ENCODE measurements around the gene BCKDHB.
"Not testable (repeated sequence)": the region's sequence is repeated elsewhere in the genome, so short reads cannot be mapped to it uniquely, and the experiment has no call there.

BCKDHB gene

DNA sequence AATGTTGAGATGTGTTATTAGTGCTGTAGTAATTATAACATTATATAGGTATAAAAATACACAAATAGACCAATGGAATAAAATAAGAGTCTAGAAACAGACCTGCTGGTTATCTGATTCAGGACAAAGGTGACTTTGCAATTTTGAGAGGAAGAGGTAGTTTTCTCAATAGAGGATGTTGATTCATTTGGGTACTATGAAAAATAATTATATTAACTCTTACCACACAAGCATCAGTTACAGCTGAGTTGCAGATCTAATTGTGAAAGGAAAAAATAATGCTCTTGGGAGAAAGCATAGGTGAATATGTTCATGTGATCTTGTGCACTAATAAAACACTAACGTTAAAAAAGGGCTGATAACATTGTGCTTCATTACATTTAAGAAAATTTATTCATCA lies 103.0 kb downstream of the BCKDHB start:
- no peak for DNase-seq (ENCODE audit: low spot score)

DNA sequence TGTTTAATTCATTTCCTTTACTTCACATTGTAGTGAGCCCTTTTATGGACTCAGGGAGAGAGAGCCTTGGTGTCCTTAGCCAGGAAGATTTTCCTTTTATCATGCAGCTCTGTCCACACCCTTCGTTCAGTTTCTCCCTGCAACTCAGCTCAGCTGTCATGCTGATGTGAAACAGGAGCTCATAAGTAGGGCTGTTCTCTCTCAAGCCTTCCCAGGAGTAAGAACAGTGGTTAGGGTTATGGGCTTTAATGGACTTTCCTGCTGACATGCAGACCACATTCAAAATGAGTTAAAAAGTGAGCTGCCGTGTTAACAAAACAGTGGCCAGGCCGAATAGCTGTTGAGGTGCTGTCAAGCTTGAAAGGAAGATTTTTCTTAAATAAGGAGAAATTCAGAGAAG lies 104.1 kb downstream of the BCKDHB start:
- DNase-seq (ENCODE audit: low spot score) = no peak

DNA sequence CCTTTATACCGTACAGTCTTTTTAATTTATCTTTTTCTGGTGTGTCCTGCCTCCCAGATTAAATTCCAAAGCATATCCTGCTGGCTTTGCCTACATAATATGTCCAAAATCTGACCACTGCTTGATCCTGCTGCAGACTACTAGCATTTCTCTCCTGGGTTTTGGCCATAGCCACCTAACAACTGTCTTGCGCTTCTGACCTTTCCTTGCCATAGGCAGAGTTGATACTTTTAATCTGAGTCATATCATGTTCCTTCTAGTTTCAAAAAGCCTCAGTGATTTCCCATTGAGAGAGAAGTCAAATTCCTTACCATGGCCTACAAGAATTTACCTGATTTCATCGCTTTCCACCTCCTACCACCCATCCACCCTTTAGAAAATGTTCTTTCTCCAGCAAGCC lies 104.8 kb downstream of the BCKDHB start:
- DNase-seq (ENCODE audit: low spot score) = no peak

DNA sequence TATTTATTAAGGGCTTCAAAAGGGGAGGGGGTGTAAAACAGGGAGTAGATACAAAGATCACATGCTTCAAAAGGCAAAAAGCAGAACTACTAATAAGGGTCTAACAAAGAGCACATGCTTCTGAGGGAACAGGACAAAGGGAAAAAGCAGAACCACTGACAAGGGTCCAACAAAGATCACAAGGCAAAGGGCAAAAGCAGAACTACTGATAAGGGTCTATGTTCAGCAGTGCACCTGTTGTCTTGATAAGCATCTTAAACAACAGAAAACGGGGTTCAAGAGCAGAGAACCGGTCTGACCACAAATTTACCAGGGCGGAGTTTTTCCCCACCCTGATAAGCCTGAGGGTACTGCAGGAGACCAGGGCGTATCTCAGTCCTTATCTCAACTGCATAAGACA lies 105.4 kb downstream of the BCKDHB start:
- DNase-seq (ENCODE audit: low spot score) = not testable (repeated sequence)

DNA sequence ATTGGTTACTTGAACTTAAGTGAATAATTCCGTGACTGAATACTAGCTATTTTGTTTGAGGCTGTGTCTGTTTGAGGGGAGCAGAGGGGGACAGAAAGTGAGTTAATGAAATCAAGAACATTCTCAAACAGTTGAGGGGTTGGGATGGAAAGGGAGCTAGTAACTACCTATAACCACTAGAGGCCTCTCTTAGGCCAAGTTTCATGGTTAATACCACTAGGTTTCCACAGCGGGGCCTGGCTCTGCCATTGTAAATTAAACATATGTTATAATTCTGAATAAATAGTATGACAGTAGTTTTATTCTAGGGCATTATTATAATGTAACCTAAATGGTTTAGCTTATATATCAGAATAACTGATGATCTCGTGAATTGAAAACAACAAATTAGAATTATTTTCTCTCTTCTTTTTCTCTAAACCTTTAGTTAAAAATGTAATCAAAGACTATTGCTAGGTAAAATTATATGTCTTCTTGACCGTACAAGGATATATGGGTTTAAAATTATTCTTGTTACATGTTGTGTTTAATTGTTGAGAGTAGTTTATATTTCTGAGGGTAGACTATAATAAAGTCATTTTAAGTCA lies 108.1 kb downstream of the BCKDHB start:
- DNase-seq (ENCODE audit: low spot score) = peak; percentile 61

DNA sequence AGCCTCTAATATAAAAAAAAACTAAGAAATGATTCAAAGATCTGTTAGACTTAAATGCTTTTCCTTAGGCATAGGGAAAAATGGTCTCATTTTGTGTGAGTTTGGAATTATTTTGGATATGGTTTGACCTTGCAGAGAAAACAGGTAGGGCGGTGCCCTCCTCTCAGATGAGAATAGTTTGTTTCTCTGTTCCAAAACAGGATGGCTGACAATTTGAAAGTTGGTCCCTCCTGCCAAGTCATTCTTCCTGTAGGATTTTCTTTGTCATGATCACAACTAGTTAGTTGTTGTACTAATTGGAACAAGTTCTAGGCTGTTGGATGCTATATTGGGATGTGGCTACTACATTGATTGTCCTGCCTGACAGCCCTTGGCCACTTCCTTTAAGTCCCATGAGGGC lies 108.6 kb downstream of the BCKDHB start:
- no peak for DNase-seq (ENCODE audit: low spot score)

DNA sequence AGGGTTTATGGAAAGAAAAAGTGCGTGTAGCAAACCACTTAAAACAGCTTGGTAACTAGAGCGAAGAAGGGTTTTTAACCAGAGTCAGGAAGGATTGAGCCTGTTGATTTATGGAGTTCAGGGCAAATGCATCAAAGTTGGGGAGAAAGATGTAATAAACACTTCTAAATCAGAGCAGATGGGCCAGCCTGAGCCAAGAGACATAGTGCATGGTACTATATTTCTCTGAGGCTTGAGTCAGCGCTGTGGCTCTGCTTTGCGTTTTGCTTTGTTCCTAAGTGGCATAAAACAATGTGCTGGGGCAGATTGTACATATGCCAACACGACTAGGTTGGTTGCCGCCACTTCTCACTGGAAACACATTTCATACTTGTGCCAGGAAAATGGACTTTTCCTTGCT lies 111.3 kb downstream of the BCKDHB start:
- no peak for DNase-seq (ENCODE audit: low spot score)

DNA sequence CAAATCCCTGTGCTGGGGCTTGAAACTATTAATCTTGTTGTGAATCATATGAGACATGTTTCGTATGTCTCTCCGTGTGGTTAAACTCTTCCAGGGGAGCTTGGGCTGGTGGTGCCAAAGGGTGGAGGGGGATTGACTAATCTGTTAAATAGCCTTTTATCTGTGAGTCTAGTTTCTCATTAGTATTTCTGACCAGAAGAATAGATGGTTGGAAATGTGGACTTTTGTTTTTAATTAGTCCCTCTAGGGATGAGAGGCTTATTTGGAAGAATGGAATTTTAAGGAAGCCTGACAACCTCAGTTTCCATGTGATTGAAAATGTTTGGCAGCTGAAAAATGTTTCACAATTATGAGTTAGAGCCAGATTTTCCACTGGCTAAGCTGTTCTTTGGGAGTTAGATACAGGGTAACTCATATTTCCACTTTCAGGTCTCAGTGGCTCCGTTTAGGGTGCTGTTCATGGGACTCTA lies 117.3 kb downstream of the BCKDHB start:
- DNase-seq (ENCODE audit: low spot score) = no peak

DNA sequence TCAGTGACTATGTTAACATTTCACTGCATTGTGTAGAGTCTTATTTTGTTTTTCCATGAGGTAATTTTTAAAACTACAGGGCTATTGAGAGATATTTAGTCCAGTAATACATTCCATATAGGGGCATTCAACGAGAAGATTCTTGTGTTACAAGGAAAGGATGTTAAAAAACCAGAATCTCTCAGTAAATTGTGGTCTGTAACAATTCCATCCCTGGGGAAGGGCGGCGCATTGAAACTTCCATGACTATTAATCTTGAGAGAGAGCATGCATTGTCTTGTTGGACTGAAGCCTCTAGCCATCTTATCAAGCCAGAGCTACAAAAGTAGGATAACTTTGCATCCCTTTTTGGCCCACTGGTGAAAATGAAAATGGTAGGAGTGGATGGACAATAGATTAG lies 119.7 kb downstream of the BCKDHB start:
- DNase-seq (ENCODE audit: low spot score) = no peak

DNA sequence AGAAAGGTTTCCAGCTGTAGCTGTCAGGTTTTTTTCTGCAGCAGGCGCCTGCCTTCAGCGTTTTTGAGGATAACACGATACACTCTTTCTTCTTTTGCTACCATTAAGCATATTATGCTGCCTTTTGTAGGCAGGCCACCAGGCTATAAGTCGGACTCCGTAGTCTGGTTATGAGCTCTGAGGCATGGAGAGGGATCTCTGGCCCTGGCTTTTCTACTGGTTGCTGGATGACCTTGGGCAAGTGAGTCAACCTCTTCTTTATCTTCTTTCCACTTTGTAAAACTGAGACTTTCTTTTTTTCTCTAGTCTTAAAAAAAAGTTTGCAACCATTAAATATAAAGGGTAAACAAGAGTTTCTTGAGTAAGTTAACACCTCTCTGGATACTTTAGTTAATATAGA lies 120.2 kb downstream of the BCKDHB start:
- no peak for DNase-seq (ENCODE audit: low spot score)

DNA sequence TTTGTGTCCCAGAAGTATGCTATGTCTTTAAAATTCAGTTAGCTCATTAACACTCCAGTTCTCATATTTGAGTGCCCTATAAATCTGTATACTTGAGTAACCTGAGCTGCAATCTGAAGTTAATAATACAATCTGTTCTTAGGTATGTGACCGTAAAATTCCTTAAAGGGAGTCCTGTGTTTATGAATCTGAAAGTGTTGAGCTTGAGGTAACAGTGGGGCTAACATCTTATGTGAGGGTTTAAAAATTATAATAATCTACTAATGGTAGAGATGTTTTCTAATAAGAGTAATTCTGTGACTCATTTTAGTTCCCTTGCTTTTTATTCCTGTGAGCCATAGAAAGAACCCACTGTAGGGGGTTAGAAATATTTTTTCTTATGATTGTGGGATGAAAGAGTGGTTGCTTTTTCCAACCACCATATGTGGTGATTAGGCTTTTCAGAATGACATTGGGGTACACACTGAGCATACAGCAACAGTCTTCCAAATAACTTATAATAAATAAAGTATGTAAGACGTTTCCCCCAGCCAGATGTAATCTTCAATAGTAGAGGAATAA lies 121.2 kb downstream of the BCKDHB start:
- no peak for DNase-seq (ENCODE audit: low spot score)

DNA sequence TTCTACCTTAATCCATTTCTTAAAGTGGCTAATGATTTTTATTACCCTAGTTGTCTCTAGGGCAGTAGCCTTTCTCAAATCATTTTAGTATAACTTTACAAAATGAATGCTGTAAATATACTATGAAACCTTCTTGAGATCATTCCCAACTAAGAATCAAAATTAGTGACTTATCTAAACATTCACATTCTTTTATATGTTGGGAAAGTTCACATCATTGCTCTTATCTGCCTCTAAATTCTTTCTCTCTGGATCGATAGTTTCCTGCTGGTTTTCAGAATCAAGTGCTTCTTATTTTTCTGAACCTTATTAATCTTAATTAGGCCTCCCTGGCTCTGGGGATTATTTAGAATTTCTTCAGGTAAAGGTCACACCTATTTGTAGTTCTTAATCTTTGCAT lies 126.8 kb downstream of the BCKDHB start:
- no peak for DNase-seq (ENCODE audit: low spot score)

DNA sequence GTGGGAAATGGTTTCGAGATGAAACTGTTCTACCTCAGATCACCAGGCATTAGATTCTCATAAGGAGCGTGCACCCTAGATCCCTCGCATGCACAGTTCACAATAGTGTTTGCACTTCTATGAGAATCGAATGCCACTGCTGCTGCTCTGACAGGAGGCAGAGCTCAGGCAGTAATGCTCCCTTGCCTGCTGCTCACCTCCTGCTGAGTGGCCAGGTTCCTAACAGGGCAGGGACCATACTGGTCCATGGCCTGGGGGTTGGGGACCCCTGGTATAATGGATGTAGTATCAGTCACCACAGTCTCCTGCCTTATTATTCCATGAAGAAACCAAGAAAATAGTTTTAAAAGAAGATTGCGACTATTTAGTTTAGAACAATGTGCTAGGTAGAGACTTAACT lies 127.5 kb downstream of the BCKDHB start:
- no peak for DNase-seq (ENCODE audit: low spot score)

DNA sequence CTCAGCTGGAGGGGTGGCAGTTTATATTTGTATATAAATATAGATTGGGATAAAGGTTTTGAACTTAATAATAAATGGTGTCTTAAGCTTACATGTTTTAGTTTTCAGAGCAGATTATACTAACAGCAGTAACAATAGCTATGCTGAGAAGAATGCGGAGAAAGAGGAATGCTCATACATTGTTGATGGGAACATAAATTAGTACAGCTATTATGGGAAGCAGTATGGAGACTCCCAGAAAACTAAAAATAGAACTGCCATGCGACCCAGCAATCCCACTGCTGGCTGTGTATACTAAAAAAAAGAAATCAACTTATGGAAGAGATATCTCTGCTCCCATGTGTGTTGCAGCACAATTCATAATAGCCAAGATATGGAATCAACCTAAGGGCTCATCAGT lies 127.9 kb downstream of the BCKDHB start:
- no peak for DNase-seq (ENCODE audit: low spot score)

DNA sequence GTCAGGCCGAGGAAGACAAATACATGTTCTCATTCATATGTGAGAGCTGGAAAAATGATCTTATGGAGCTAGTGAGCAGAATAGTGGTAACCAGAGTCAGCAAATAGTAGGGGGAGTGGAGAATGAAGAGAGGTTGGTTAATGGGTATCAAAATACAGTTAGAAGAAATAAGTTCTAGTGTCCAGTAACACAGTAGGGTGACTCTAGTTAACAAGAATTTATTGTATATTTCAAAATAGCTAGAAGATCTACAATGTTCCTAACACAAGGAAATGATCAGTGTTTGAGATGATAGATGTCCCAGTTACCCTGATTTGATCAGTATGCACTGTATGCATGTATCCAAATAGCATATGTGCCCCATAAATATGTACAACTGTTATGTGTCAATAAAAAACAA lies 128.4 kb downstream of the BCKDHB start:
- DNase-seq (ENCODE audit: low spot score) = no peak

DNA sequence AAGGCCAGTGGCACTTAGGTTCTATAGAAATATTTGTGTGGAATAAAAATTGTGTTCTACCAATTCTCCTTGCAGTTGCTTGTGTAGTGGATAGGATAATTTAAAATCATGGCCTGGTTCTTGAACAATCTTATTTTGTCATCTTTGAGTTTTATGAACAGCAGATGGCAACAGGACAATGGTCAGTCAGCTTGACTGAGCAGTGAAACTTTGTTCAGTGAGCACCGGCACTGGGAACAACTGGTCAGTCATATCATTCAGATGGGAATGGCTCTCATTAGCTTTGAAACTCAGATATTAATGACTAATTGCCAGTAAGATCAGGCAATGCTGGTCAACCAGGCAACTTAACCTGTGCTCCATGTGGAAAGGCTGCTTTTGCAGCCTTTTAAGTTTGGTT lies 129.2 kb downstream of the BCKDHB start:
- no peak for DNase-seq (ENCODE audit: low spot score)

DNA sequence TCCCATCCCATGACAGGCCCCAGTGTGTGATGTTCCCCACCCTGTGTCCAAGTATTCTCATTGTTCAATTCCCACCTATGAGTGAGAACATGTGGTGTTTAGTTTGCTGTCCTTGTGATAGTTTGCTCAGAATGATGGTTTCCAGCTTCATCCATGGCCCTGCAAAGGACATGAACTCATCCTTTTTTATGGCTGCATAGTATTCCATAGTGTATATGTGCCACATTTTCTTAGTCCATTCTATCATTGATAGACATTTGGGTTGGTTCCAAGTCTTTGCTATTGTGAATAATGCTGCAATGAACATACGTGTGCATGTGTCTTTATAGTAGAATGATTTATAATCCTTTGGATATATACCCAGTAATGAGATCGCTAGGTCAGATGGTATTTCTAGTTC lies 132.3 kb downstream of the BCKDHB start:
- not testable (repeated sequence) for DNase-seq (ENCODE audit: low spot score)

DNA sequence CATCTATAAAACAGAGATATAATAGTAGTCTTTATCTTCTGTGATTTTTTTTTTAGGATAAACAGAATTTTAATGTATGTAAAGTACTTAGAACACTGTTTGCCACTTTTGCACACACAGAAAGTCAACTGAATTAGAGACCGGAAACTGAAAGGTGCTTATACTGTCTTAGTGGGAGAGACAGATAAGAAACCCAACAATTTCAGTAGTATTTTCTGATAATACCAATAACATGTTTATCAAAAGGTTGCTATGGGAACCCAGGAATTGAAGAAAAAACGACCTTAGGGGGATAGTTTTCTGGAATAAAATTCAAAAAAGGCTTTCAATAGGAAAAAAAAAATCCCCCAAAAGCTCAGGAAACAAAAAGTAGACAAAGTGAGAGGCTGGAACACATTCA lies 138.6 kb downstream of the BCKDHB start:
- no peak for DNase-seq (ENCODE audit: low spot score)

DNA sequence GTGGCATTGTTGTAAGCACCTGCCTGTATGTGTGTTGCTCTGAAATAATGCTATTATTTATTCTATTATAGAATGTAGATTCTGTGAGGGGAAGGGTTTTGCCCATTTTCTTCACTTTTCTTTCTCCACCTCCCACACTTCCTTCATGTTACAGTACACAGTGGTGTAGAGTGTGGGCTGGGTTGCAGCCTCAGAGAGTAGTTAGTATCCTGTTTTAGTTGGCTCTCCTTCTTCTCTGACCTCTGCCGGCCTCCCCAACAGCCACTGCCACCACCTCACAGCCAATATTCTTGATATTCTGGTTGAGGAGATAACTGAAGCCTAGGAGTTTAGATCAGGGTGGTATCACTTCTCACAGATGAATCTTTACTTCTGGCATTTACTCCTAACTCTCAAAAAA lies 143.4 kb downstream of the BCKDHB start:
- DNase-seq (ENCODE audit: low spot score) = no peak

DNA sequence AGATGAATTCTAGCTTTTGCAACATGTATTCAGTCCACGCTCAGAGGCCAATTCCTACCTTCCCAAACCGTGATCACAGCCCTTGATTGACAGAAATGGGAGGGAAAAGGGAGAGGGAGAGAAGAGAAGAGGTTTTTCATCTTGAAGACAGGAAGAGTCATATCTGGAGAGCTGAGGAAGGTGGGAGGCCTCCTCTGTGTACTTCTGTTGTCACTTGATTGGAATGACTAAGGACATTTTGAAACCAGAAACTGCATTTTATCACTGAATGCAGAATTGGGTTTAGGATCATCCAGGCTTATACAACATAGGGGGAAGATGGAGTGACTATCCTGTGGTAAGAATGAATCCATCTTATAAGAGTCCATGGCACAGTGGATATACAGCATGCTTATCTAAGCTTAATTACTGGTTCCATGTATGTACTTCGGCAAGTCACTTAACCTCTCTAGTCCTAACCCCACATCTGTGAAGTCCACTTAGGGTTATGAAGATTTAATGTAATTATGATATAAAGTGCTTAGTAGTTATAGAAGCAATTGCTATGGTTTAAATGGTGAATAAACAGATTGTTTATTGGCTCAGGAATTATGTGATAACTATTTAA lies 144.0 kb downstream of the BCKDHB start:
- no peak for DNase-seq (ENCODE audit: low spot score)

DNA sequence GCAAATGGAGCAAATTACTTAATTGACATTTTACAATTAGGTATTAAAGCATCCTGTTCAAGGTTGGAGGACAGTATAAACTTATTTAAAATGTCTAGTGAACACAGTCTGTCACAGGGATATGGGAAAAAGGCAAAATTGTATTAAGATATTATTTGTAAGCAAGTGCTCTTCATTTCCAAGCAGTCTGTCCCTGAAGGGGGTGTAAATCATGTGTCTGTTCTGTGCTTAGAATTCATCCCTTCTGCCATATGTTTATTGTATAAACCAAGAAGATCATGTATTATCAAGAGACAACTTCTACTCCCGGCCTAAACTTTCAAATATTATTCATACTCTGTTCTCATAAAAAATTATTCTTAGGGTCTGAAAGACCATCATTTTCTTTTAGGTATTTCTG lies 144.8 kb downstream of the BCKDHB start:
- no peak for DNase-seq (ENCODE audit: low spot score)

DNA sequence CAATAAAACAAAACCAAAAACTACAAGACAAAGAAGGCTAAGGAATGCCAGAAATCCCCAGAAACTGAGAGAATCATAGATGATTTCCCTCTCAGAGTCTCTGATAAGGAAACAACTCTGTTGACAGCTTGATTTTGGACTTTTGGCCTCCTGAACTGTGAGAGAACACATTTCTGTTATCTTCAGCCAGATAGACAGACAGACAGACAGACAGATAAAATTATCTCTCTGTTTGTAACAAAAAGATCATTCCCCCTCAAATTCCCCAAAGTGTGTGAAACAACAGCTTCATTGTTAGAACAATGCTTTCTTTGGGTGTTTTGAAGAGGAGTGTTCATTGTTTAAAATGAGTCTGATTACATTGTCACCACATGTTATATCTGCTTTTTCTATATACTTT lies 148.2 kb downstream of the BCKDHB start:
- no peak for DNase-seq (ENCODE audit: low spot score)

DNA sequence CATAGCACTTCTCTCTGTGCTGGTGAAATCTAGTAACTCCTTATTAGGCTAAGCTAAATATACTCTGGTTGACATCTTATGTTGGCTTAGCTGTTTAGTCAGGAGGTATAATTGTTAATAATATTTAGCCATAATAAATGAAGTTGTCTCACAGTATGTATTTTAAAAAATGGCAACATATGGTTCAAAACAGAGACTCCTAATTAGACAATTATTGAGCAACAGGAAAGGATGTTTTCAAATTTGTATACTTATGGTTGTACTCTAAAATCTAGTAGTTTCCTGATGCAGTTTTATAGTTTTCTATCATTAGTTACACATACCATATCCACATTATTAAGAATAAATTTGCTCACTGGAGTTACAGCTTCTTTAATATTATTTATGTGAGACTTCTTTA lies 150.2 kb downstream of the BCKDHB start:
- DNase-seq (ENCODE audit: low spot score) = no peak

DNA sequence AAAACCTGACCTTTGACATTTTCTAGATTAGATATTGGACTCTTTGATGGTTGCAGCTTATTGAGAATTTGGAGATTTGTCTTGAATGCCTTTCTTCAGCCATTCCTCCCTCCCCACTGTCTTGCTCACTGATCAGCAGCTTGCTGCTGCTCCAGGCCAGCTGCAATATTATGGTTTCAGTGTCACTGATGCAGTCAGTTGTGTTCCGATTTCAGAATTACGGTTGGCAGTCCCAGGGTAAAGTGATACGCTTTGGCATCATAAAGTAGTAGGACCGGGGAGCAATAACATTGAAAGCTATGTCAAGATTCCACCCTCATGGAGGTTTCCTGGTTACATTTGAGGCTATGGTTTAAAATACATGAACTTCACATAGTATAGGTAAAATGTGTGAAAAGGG lies 152.6 kb downstream of the BCKDHB start:
- no peak for DNase-seq (ENCODE audit: low spot score)

All from NAMALWA (cell line).